ENCODE results near the gene FKBP2. TPM values are rescaled to one million over a fixed set of nuclear protein-coding genes. Genes with fewer than 3 reads are reported as not detected.

The FKBP2 gene
- total RNA-seq, 1 experiment from 2014 or later = 57.2 TPM

- H3K4me1 Mint-ChIP-seq = peaks cover 6% of the 10 kb centered on the region
- POLR2A ChIA-PET = interaction anchor here (0.9 to 1.1 kb wide), 3 partner anchors 13 to 37 kb away, joined by 3 read pairs; partner anchors contain the start of gene FKBP2
- DNase-seq (ENCODE audit: low spot score) (peak; percentile 82), ATAC-seq (peak; percentile 88)
- CTCF ChIA-PET = interaction anchor here (0.6 to 5.4 kb wide), 46 partner anchors 10 to 285 kb away, joined by 3 to 76 read pairs (median 5); partner anchors contain the start of genes BAD, FKBP2, NUDT22 and PLCB3
- no peak overlapping the region for H3K4me3 Mint-ChIP-seq
- H3K27ac Mint-ChIP-seq = peak overlapping the region; percentile 88
- peaks cover 49% of the 10 kb centered on the region for H3K36me3 Mint-ChIP-seq
- H3K27me3 Mint-ChIP-seq (ENCODE audit: low read depth) = no peaks in the 10 kb centered on the region
- no peak for TF ChIP-seq AFF4 (CRISPR knock-in tag; IDR thresholded peaks at IDR 0.05; ENCODE audit: borderline replicate concordance)
- peak; percentile 31; the same call in 1 of the 2 replicates for TF ChIP-seq CTCF (IDR thresholded peaks at IDR 0.05)
- H3K9me3 Mint-ChIP-seq = no peaks in the 10 kb centered on the region
Observed at GRCh38 chr11:64204464-64204989, 36.4 kb upstream of the FKBP2 start.

GRCh38 chr11:64206457-64207255, 34.2 kb upstream of the FKBP2 start, which contains the start of gene FERMT3:
TSS of gene FERMT3 (plus strand) at chr11:64206721. CDS start at chr11:64207365, 644 bp downstream.
- POLR2A ChIA-PET = interaction anchor here (0.6 to 1.5 kb wide), 4 partner anchors 13 to 36 kb away, joined by 3 to 4 read pairs (median 3); partner anchors contain the start of genes NUDT22 and TRPT1
- Mint-ChIP-seq H3K27me3 (ENCODE audit: low read depth) (no peaks in the 10 kb centered on the region), H3K27ac (no peak within 1 kb of the TSS), H3K9me3 (no peaks in the 10 kb centered on the region), H3K4me3 (no peak within 1 kb of the TSS), H3K36me3 (peaks cover 30% of the 10 kb centered on the region), H3K4me1 (peaks cover 6% of the 10 kb centered on the region)
- no peak for ATAC-seq
- DNase-seq (ENCODE audit: low spot score) = no peak
- CTCF ChIA-PET = interaction anchor here (0.8 to 5.4 kb wide), 9 partner anchors 10 to 243 kb away, joined by 3 to 76 read pairs (median 5); partner anchors contain the start of genes FKBP2, NUDT22, PLCB3 and STIP1
- TF ChIP-seq JUN (CRISPR knock-in tag; IDR thresholded peaks at IDR 0.05) (no peak), ZSCAN18 (CRISPR knock-in tag; IDR thresholded peaks at IDR 0.05) (no peak), CREB1 (CRISPR knock-in tag; IDR thresholded peaks at IDR 0.05) (no peak), ARID4B (CRISPR knock-in tag; IDR thresholded peaks at IDR 0.05; ENCODE audit: borderline replicate concordance) (no peak), NFE2L1 (CRISPR knock-in tag; IDR thresholded peaks at IDR 0.05) (no peak), ZBTB43 (CRISPR knock-in tag; IDR thresholded peaks at IDR 0.05) (no peak), NR1H2 (CRISPR knock-in tag; IDR thresholded peaks at IDR 0.05) (no peak), MXD4 (CRISPR knock-in tag; IDR thresholded peaks at IDR 0.05; ENCODE audit: borderline replicate concordance) (no peak), ATF3 (CRISPR knock-in tag; conservative IDR thresholded peaks at IDR 0.05) (no peak)

All from WTC11 (cell line).